ENCODE results near the gene SPINDOC. TPM values are rescaled to one million over a fixed set of nuclear protein-coding genes. Genes with fewer than 3 reads are reported as not detected.
A peak's percentile ranks its signal among the peaks of the same experiment; 100 is the strongest.

Gene SPINDOC
- total and polyA plus RNA-seq, 9 of the 15 experiments (the other 6 are each of a cell fraction or from before 2014, with no cell fraction given), result 0.70 to 36.3 (median 19.6) TPM

DNA sequence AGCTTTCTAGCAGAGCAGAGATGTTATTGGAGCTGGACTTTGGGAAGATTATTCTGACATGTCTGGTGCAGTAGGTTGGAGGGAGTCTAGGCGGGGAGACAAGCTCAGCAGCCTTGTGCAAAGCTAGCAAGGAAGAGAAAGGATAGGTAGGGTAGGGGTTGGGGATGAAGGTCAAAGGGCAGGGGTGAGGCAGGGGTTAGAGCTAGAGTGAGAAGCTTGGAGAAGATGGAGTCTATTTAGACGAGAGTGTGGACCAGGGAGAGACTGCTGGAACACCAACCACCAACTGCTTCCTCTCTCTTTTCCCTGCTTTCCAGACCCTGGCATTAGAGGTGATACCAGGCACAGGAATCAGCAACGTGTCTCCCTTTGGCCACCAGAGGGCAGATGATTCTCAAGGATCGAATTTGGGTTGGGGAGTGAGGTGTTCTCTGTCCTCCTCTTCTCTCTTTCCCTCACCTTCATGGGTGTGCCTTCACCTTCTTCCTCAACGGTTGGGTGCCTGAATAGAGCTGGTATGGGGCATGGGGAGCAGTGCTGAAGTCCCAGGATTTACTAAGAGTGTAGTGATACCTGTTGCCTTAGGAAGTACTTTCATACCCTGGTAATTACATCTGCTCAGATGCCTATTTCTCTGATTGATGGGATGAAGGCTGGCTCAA, 23.9 kb downstream of the SPINDOC start (continued):
- TF ChIP-seq, protein P1, sequence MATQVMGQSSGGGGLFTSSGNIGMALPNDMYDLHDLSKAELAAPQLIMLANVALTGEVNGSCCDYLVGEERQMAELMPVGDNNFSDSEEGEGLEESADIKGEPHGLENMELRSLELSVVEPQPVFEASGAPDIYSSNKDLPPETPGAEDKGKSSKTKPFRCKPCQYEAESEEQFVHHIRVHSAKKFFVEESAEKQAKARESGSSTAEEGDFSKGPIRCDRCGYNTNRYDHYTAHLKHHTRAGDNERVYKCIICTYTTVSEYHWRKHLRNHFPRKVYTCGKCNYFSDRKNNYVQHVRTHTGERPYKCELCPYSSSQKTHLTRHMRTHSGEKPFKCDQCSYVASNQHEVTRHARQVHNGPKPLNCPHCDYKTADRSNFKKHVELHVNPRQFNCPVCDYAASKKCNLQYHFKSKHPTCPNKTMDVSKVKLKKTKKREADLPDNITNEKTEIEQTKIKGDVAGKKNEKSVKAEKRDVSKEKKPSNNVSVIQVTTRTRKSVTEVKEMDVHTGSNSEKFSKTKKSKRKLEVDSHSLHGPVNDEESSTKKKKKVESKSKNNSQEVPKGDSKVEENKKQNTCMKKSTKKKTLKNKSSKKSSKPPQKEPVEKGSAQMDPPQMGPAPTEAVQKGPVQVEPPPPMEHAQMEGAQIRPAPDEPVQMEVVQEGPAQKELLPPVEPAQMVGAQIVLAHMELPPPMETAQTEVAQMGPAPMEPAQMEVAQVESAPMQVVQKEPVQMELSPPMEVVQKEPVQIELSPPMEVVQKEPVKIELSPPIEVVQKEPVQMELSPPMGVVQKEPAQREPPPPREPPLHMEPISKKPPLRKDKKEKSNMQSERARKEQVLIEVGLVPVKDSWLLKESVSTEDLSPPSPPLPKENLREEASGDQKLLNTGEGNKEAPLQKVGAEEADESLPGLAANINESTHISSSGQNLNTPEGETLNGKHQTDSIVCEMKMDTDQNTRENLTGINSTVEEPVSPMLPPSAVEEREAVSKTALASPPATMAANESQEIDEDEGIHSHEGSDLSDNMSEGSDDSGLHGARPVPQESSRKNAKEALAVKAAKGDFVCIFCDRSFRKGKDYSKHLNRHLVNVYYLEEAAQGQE (IDR thresholded peaks at IDR 0.05; ENCODE audit: borderline replicate concordance), result peak; percentile 92
- TF ChIP-seq, protein P1 (CRISPR knock-in tag; IDR thresholded peaks at IDR 0.05; ENCODE audit: low read depth), result no peak
- TF ChIP-seq RCOR1 (IDR thresholded peaks at IDR 0.05; ENCODE audit: borderline replicate concordance in 1 of 2, low read depth in 2 of 2, low read length in 2 of 2) (0 out of 4 replicates have a peak, but pooled peaks of 1 of the 2 experiments have one; percentile 9), MEF2A (IDR thresholded peaks at IDR 0.05; ENCODE audit: control insufficient read depth, low read depth, low read length) (no peak), ETV5 (CRISPR knock-in tag; IDR thresholded peaks at IDR 0.05; ENCODE audit: low read depth) (no peak), POLR2H (tag; IDR thresholded peaks at IDR 0.05; ENCODE audit: low read depth) (no peak), FIP1L1 (IDR thresholded peaks at IDR 0.05; ENCODE audit: low read depth, low read length, poor library complexity, severe bottlenecking) (no peak), SMC3 (conservative IDR thresholded peaks at IDR 0.05; ENCODE audit: insufficient read depth, low read depth, low read length) (peak; percentile 94), NCOA6 (IDR thresholded peaks at IDR 0.05) (no peak), SREBF2 (CRISPR knock-in tag; IDR thresholded peaks at IDR 0.05) (no peak), STAG1 (CRISPR knock-in tag; IDR thresholded peaks at IDR 0.05; ENCODE audit: borderline replicate concordance) (peak; percentile 84; the same call in 1 of the 2 replicates), SMARCA4 (IDR thresholded peaks at IDR 0.05) (no peak)
- TF ChIP-seq, protein P2, sequence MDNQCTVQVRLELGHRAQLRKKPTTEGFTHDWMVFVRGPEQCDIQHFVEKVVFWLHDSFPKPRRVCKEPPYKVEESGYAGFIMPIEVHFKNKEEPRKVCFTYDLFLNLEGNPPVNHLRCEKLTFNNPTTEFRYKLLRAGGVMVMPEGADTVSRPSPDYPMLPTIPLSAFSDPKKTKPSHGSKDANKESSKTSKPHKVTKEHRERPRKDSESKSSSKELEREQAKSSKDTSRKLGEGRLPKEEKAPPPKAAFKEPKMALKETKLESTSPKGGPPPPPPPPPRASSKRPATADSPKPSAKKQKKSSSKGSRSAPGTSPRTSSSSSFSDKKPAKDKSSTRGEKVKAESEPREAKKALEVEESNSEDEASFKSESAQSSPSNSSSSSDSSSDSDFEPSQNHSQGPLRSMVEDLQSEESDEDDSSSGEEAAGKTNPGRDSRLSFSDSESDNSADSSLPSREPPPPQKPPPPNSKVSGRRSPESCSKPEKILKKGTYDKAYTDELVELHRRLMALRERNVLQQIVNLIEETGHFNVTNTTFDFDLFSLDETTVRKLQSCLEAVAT (IDR thresholded peaks at IDR 0.05), result 0 out of 4 replicates have a peak, but pooled peaks of 1 of the 2 experiments have one; percentile 43
- TF ChIP-seq, protein P3, sequence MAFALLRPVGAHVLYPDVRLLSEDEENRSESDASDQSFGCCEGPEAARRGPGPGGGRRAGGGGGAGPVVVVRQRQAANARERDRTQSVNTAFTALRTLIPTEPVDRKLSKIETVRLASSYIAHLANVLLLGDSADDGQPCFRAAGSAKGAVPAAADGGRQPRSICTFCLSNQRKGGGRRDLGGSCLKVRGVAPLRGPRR (CRISPR knock-in tag; IDR thresholded peaks at IDR 0.05), result 0 out of 2 replicates have a peak, but pooled peaks have one; percentile 19
- TF ChIP-seq, protein P4, sequence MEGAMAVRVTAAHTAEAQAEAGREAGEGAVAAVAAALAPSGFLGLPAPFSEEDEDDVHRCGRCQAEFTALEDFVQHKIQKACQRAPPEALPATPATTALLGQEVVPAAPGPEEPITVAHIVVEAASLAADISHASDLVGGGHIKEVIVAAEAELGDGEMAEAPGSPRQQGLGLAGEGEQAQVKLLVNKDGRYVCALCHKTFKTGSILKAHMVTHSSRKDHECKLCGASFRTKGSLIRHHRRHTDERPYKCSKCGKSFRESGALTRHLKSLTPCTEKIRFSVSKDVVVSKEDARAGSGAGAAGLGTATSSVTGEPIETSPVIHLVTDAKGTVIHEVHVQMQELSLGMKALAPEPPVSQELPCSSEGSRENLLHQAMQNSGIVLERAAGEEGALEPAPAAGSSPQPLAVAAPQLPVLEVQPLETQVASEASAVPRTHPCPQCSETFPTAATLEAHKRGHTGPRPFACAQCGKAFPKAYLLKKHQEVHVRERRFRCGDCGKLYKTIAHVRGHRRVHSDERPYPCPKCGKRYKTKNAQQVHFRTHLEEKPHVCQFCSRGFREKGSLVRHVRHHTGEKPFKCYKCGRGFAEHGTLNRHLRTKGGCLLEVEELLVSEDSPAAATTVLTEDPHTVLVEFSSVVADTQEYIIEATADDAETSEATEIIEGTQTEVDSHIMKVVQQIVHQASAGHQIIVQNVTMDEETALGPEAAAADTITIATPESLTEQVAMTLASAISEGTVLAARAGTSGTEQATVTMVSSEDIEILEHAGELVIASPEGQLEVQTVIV (CRISPR knock-in tag; IDR thresholded peaks at IDR 0.05; ENCODE audit: borderline replicate concordance), result no peak

Measured in K562 (cell line).